Thyroid gland (tissue), 4 donors: Measurements from ENCODE around the gene ARHGAP45. TPM values are rescaled to one million over a fixed set of nuclear protein-coding genes. Genes with fewer than 3 reads are reported as not detected.

Experiments used
- DNase-seq, 2 donors: peaks; one replicate each; pipeline ENCODE4 v3.0.0-alpha.2; 2019
- H3K27ac ChIP-seq, 3 donors: fragments of 200-600 bp; sonication (generic); 1 replicate in 2 of 3; 2 replicates in 1 of 3; pipeline ENCODE4 v1.5.1; 2016 to 2019; ENCODE audit warnings: mild to moderate bottlenecking in 1 of 3, moderate library complexity in 1 of 3
- H3K27me3 ChIP-seq: fragments of 200-600 bp; sonication (generic); one replicate; pipeline ENCODE4 v1.5.1; 2019
- H3K36me3 ChIP-seq, 2 donors: fragments of 200-600 bp; sonication (generic); one replicate each; pipeline ENCODE4 v1.5.1; 2016 to 2019
- H3K4me1 ChIP-seq, 2 donors: fragments of 200-600 bp; sonication (generic); one replicate each; pipeline ENCODE4 v1.5.1; 2017 to 2019
- H3K4me3 ChIP-seq, 3 donors: fragments of 200-600 bp; sonication (generic); replicated peaks in 1 of 3; 1 replicate in 2 of 3; 2 replicates in 1 of 3; pipeline ENCODE4 v1.5.1; 2016; ENCODE audit warnings: mild to moderate bottlenecking in 1 of 3
- H3K9me3 ChIP-seq: fragments of 200-600 bp; sonication (generic); one replicate; pipeline ENCODE4 v1.5.1; 2017
- CTCF ChIP-seq, 6 experiments: fragments of 200-600 bp in 3 of 6; fragments of 450-650 bp in 3 of 6; sonication (generic) in 3 of 6; IDR thresholded peaks; one replicate each; pipeline ENCODE4 v1.5.1; 2016 to 2019; ENCODE audit warnings: antibody characterized with exemption in 6 of 6, mild to moderate bottlenecking in 2 of 6, inconsistent platforms in 1 of 6, moderate library complexity in 1 of 6
- POLR2A ChIP-seq, 2 donors: fragments of 450-650 bp; IDR thresholded peaks; one replicate each; pipeline ENCODE4 v1.6.1; 2017; ENCODE audit warnings: antibody characterized with exemption in 2 of 2, mild to moderate bottlenecking in 2 of 2, moderate library complexity in 1 of 2
- WGBS, 2 donors: methylation state at CpG; one replicate each; pipeline ENCODE4 v1.1.5; 2017; 5-methylcytosine and 5-hydroxymethylcytosine counted together
- intact Hi-C: fragments of 100-400 bp; cut with DNase I; formaldehyde crosslinking; loops from one replicate; pipeline ENCODE4 v1.15.1; 2023
- total RNA-seq, 4 donors: library from RNA; depleted of rRNA; stranded (reverse); fragments of >200 nt; gene quantifications; one replicate each; pipeline ENCODE4 v1.2.3, GENCODE V29; 2016

ARHGAP45 gene
- 10 to 100 TPM; 11.5 to 19.8 (median 14.4) TPM for total RNA-seq

GRCh38 chr19:1066748-1067340 lies at the start of gene ARHGAP45:
TSS of gene ARHGAP45 (plus strand) at chr19:1067167. CDS start at chr19:1067406, 239 bp downstream.
- intact Hi-C loops, result no loop called here
- Histone ChIP-seq H3K27me3 (peaks cover 20% of the 10 kb centered on the region), H3K4me1 (peaks cover 3 to 47% of the 10 kb centered on the region in 2 donors), H3K4me3 (peak within 1 kb of the TSS in 2 of 3 donors; percentile 17 to 26), H3K9me3 (no peaks in the 10 kb centered on the region), H3K36me3 (no peaks in the 10 kb centered on the region), H3K27ac (peak within 1 kb of the TSS in 2 of 3 donors; percentile 53 to 56)
- TF ChIP-seq POLR2A (IDR thresholded peaks at IDR 0.05) (no peak), CTCF (IDR thresholded peaks at IDR 0.05) (no peak)
- peak in 1 of 2 donors; percentile 26 for DNase-seq
- WGBS, 2 donors, result 8% methylated on average over 37 of the region's 61 CpGs; no CpG with 5 or more reads in 1 of the 2 donors

- WGBS, 2 donors, result 56 to 92% methylated on average over 5 to 7 of the region's 9 CpGs
- Histone ChIP-seq H3K4me1 (peaks cover 39 to 54% of the 10 kb centered on the region in 2 donors), H3K27me3 (no peaks in the 10 kb centered on the region), H3K27ac (no peak overlapping the region), H3K4me3 (no peak overlapping the region), H3K9me3 (no peaks in the 10 kb centered on the region), H3K36me3 (peaks cover 0 to 8% of the 10 kb centered on the region in 2 donors)
- intact Hi-C loops, result no loop called here
- DNase-seq, result no peak
- TF ChIP-seq POLR2A (IDR thresholded peaks at IDR 0.05) (no peak), CTCF (IDR thresholded peaks at IDR 0.05) (no peak)
Measured at GRCh38 chr19:1017906-1018305, 49.1 kb upstream of the ARHGAP45 start.

GRCh38 chr19:1018393-1018792 lies 48.6 kb upstream of the ARHGAP45 start:
- intact Hi-C loops, result no loop called here
- Histone ChIP-seq H3K9me3 (no peaks in the 10 kb centered on the region), H3K27ac (no peak overlapping the region), H3K36me3 (peaks cover 0 to 6% of the 10 kb centered on the region in 2 donors), H3K4me3 (no peak overlapping the region), H3K4me1 (peaks cover 43 to 58% of the 10 kb centered on the region in 2 donors), H3K27me3 (no peaks in the 10 kb centered on the region)
- TF ChIP-seq CTCF (IDR thresholded peaks at IDR 0.05) (no peak), POLR2A (IDR thresholded peaks at IDR 0.05) (no peak)
- WGBS, 2 donors, result 86 to 89% methylated on average over 5 of the region's 5 CpGs
- no peak for DNase-seq

- no peaks in the 10 kb centered on the region for H3K9me3 ChIP-seq
- 60 to 67% methylated on average over 6 to 11 of the region's 17 CpGs for WGBS, 2 donors
- no peaks in the 10 kb centered on the region for H3K36me3 ChIP-seq
- peak overlapping the region in 1 of 3 donors; percentile 44 for H3K27ac ChIP-seq
- intact Hi-C loops, result no loop called here
- H3K27me3 ChIP-seq, result no peaks in the 10 kb centered on the region
- peaks cover 43 to 63% of the 10 kb centered on the region in 2 donors for H3K4me1 ChIP-seq
- TF ChIP-seq CTCF (IDR thresholded peaks at IDR 0.05), result no peak
- TF ChIP-seq POLR2A (IDR thresholded peaks at IDR 0.05), result no peak
- H3K4me3 ChIP-seq, result peak overlapping the region in 1 of 3 donors; percentile 87
- DNase-seq, result no peak
Measured at GRCh38 chr19:1018932-1019615, 47.9 kb upstream of the ARHGAP45 start.

- H3K27ac ChIP-seq, result peak overlapping the region in 1 of 3 donors; percentile 44
- no peaks in the 10 kb centered on the region for H3K27me3 ChIP-seq
- intact Hi-C loops, result no loop called here
- DNase-seq, result no peak
- peak overlapping the region; percentile 21 to 92 (median 87) for H3K4me3 ChIP-seq
- peaks cover 43 to 63% of the 10 kb centered on the region in 2 donors for H3K4me1 ChIP-seq
- H3K9me3 ChIP-seq, result no peaks in the 10 kb centered on the region
- 65 to 83% methylated on average over 7 to 13 of the region's 18 CpGs for WGBS, 2 donors
- no peak for TF ChIP-seq POLR2A (IDR thresholded peaks at IDR 0.05)
- TF ChIP-seq CTCF (IDR thresholded peaks at IDR 0.05), result no peak
- H3K36me3 ChIP-seq, result no peaks in the 10 kb centered on the region
Measured at GRCh38 chr19:1019616-1019961, 47.4 kb upstream of the ARHGAP45 start.
